ENCODE measurements around the gene SPEF1. TPM values are rescaled to one million over a fixed set of nuclear protein-coding genes. Genes with fewer than 3 reads are reported as not detected.

Gene SPEF1
- total RNA-seq, 1 donor from 2014 or later: 0.22 TPM

DNA sequence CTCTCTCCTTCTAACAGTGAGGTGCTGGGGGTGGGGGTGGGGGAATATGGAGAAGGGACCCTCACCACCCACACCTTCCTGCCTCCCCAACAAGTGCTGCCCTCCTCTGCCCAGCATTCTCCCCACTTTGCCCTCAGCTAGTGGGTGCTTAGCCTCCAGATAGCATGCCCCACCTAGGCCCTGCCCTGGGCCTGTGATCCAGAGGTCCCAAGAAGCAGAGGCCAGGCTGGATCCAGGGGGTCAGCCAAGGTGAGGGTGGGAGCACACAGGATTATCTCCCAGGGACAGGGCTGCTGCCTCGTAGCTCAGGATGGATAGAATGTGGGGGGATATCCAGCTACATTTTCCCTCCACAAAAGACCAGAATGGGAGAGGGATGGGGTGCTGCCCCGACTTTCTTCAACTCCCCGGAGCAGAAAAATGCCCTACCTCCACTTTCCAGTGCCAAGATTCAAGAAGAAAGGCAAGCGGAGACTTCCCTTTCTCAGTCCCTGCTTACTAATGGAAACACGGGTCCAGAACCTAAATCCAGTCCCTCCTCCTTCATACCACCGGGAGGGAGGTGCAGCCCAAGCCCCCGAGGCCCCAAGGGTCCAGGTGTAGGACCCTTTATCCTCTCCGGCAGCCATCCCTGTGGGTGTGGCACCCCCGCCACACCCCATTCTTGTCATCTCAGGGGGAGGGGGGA lies 14.7 kb downstream of the SPEF1 start:
- Mint-ChIP-seq H3K27ac (ENCODE audit: unreplicated experiment) (no peak overlapping the region), H3K4me3 (ENCODE audit: unreplicated experiment) (peak overlapping the region; percentile 88), H3K27me3 (ENCODE audit: unreplicated experiment) (peaks cover 1% of the 10 kb centered on the region)

GRCh38 chr20:3765171-3765882 lies 15.9 kb downstream of the SPEF1 start:
- DNase-seq: no peak
- H3K4me1 Mint-ChIP-seq (ENCODE audit: low read depth, unreplicated experiment): peaks cover 28% of the 10 kb centered on the region

More for the DNA sequence above, 14.7 kb downstream of the SPEF1 start:
- Mint-ChIP-seq H3K9me3 (ENCODE audit: unreplicated experiment) (peaks cover 4% of the 10 kb centered on the region), H3K4me1 (ENCODE audit: low read depth, unreplicated experiment) (peaks cover 25% of the 10 kb centered on the region), H3K36me3 (ENCODE audit: unreplicated experiment) (no peaks in the 10 kb centered on the region)
- TF ChIP-seq, protein P1, sequence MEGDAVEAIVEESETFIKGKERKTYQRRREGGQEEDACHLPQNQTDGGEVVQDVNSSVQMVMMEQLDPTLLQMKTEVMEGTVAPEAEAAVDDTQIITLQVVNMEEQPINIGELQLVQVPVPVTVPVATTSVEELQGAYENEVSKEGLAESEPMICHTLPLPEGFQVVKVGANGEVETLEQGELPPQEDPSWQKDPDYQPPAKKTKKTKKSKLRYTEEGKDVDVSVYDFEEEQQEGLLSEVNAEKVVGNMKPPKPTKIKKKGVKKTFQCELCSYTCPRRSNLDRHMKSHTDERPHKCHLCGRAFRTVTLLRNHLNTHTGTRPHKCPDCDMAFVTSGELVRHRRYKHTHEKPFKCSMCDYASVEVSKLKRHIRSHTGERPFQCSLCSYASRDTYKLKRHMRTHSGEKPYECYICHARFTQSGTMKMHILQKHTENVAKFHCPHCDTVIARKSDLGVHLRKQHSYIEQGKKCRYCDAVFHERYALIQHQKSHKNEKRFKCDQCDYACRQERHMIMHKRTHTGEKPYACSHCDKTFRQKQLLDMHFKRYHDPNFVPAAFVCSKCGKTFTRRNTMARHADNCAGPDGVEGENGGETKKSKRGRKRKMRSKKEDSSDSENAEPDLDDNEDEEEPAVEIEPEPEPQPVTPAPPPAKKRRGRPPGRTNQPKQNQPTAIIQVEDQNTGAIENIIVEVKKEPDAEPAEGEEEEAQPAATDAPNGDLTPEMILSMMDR (IDR thresholded peaks at IDR 0.05; ENCODE audit: partially characterized antibody, unreplicated experiment): no peak
- no peak for DNase-seq

GRCh38 chr20:3764659-3765058 lies 16.6 kb downstream of the SPEF1 start:
- TF ChIP-seq, protein P1 (IDR thresholded peaks at IDR 0.05; ENCODE audit: partially characterized antibody, unreplicated experiment): no peak

More at GRCh38 chr20:3765171-3765882, 15.9 kb downstream of the SPEF1 start:
- H3K27me3 Mint-ChIP-seq (ENCODE audit: unreplicated experiment): peaks cover 3% of the 10 kb centered on the region
- H3K4me3 Mint-ChIP-seq (ENCODE audit: unreplicated experiment): peak overlapping the region; percentile 88
- no peaks in the 10 kb centered on the region for H3K36me3 Mint-ChIP-seq (ENCODE audit: unreplicated experiment)
- no peak overlapping the region for H3K27ac Mint-ChIP-seq (ENCODE audit: unreplicated experiment)
- H3K9me3 Mint-ChIP-seq (ENCODE audit: unreplicated experiment): peaks cover 4% of the 10 kb centered on the region
- TF ChIP-seq, protein P1 (IDR thresholded peaks at IDR 0.05; ENCODE audit: partially characterized antibody, unreplicated experiment): no peak

DNA sequence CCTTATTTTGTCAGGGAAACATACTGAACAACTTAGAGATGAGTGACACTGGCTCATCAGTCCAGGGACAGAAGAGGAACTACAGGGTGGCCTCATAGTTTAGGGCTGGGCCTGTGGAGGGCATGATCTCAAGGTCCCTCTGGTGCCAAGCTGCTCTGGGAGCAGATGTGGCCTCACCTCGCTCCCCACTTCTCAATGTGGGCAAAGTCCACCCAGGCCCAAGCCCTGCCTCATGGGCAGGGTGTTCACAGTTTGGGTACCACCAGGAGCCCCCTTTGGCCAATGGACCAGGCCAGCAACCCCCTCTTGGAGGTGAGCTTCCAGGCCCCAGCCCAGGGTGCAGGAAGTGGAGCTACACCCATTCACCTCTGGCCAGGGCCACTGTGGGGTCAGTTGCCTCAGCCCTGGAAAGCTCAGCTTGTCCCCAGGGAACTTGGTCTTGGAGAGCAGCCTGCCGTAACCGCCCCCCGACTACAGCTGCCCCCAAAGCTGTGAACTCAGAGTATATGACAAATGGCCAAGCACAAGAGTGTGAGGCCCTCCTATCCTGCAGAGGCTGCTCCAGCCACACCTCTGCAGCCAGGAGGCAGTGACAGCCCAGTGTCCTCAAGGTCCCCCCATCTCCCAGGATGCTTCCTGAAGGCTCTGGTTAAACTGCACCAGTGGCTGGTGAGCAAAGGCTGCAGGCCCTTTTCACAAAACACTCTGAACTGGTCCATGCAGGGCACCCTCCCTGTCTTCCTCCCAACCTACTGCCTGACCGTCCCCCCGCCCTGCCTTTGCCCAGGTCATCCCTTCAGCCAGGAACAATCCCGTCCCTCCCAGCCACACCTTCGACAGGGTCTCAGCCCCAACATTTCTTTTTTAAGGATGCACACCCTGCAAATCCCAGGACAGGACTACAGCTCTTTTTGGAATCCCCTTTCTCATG lies 17.3 kb downstream of the SPEF1 start:
- peaks cover 26% of the 10 kb centered on the region for H3K4me1 Mint-ChIP-seq (ENCODE audit: low read depth, unreplicated experiment)
- peak overlapping the region; percentile 24 for H3K27ac Mint-ChIP-seq (ENCODE audit: unreplicated experiment)

More at GRCh38 chr20:3764659-3765058, 16.6 kb downstream of the SPEF1 start:
- H3K27ac Mint-ChIP-seq (ENCODE audit: unreplicated experiment): peak overlapping the region; percentile 24
- peak overlapping the region; percentile 46 for H3K4me3 Mint-ChIP-seq (ENCODE audit: unreplicated experiment)
- H3K4me1 Mint-ChIP-seq (ENCODE audit: low read depth, unreplicated experiment): peaks cover 28% of the 10 kb centered on the region
- peaks cover 3% of the 10 kb centered on the region for H3K27me3 Mint-ChIP-seq (ENCODE audit: unreplicated experiment)
- no peak for DNase-seq
- H3K36me3 Mint-ChIP-seq (ENCODE audit: unreplicated experiment): no peaks in the 10 kb centered on the region
- peaks cover 5% of the 10 kb centered on the region for H3K9me3 Mint-ChIP-seq (ENCODE audit: unreplicated experiment)

More for the DNA sequence above, 17.3 kb downstream of the SPEF1 start:
- Mint-ChIP-seq H3K9me3 (ENCODE audit: unreplicated experiment) (peaks cover 3% of the 10 kb centered on the region), H3K27me3 (ENCODE audit: unreplicated experiment) (peaks cover 3% of the 10 kb centered on the region), H3K36me3 (ENCODE audit: unreplicated experiment) (no peaks in the 10 kb centered on the region), H3K4me3 (ENCODE audit: unreplicated experiment) (peak overlapping the region; percentile 46)
- DNase-seq: no peak
- TF ChIP-seq, protein P1 (IDR thresholded peaks at IDR 0.05; ENCODE audit: partially characterized antibody, unreplicated experiment): no peak
